Measurements from ENCODE around the gene ASPHD2. TPM values are rescaled to one million over a fixed set of nuclear protein-coding genes. Genes with fewer than 3 reads are reported as not detected.

Gene ASPHD2
- polyA plus RNA-seq, 3 donors: 3.4 to 4.0 (median 3.7) TPM

DNA sequence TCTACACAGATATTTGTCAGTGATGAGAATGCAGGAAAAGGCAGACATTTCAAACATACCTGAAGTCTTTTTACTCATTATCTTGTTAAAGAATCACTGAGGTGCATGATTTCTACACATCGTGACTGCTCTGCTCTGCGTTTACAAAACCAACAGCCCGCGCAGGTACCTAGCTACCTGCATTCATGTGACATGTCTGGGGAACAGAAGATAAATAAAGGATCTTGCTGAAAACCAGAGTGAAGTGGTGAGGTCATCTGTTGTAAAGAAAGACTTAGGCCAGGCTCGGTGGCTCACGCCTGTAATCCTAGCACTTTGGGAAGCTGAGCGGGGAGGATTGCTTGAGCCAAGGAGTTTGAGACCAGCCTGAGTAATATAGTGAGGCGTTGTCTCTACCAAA, 15.7 kb downstream of the ASPHD2 start:
- no peak for DNase-seq (ENCODE audit: low read depth in 3 of 3, low spot score in 2 of 3)

DNA sequence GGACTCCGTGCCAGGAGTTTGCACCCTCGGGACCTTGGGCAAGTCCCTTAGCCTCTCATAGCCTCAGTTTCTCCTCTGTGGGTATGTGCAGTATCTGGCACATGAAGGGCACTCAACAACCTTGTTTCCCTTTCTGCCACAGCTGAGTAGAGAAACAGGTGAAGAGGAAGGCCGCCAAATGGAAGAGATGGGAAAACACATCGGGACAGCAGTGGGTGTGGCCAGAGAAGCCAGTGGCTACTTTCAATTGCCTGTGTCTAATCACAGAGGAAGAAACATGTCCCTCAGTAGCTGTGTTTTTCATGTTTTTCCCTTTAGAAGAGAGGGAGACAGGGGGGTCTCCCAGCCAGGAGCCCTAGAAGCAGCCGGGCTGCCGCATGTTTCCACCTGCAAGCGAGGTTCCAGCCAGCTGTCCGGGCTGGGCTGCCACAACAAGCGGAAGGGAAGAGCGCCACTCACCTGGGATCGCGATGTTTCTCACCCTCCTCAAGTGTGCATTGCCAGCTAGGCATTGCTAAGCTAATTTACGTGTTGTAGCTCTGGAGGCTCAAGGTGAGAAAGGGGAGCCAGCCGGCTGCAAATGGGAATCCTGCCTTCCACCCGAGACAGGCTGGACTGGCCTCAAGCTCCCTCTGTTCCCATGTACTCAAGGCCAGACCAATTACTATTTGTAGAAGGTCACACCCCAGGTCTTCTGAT, 16.7 kb downstream of the ASPHD2 start:
- DNase-seq (ENCODE audit: low read depth in 3 of 3, low spot score in 2 of 3): no peak

DNA sequence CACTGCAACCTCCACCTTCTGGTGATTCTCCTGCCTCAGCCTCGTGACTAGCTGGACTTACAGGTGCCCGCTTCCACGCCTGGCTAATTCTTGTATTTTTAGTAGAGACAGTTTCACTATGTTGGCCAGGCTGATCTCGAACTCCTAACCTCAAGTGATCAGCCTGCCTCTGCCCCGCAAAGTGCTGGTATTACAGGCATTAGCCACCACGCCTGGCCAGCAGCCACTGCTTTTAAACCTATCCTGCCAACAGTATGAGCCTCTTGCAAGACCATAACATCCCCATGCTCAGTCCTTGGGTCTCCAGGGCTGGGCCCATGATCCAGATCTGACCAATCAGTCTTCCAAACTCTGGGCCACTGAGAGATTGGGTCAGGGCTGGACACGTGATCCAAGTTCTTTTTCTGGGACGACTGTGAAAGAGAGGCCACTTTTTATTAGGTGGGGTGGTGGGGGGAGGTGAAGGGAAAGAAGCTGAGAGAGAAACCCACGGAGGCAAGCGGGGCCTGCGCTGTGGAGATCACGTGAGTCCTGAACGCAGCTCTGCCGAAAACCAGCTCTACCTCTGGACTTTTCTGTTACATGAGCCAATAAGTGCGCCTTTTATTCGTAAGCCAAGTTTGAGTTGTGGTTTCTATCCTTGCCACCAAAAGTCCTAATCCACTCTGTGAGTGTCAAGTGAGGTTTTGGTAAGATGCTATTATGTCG, 17.9 kb downstream of the ASPHD2 start:
- no peak for DNase-seq (ENCODE audit: low read depth in 3 of 3, low spot score in 2 of 3)

DNA sequence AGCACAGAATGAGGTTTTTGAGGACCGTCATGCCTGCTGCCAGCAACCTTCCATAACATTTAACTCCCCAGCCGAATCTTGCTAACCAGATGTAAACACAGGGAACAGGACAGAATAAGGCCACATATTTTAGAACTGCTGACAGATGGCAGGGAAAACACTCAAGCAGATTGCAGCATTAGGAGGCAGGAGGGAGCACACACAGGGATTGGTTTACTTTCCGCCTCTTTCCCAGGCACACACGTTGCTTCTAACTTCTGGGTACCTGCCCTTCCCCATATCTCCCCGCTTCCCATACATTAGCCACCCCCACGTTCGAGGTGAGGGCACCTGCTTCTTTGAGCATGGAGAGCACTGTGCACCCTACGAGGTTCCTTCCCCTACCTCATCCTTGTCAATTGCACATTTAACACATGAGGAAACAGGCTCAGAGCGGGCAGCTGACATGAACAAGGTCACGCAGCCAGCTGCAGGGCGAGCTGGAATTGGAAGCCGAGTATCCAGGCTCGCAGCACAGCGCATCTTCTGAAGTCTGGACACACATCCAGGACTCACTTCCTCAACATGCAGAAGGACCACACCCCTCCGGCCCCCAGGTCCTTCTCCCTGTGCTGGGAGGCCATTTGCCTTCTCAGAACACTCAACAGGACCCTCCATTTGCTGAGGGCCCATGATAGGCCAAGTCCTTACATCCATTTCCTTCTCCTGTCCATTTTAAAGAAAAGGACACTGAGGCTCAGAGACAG, 18.7 kb downstream of the ASPHD2 start:
- DNase-seq (ENCODE audit: low read depth in 3 of 3, low spot score in 2 of 3): no peak

DNA sequence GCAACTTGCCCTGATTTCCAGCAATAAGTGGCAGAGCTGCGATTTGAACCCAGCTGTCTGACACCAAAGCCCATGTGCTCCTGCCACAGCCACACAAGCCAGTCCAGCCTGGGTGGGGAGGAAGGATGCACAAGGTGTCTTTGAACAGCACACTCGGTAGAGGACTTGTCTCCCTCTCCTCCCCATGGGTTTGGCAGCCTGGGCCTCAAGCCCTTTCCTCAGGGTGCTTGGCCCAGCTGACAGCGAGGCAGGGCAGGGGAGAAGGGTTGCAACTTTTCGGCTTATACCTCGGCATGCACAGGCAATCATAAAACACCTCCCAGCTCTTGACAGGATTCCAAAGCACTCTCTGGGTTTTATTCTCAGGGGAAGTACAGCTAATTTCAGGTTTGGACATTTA, 19.3 kb downstream of the ASPHD2 start:
- no peak for DNase-seq (ENCODE audit: low read depth in 3 of 3, low spot score in 2 of 3)

DNA sequence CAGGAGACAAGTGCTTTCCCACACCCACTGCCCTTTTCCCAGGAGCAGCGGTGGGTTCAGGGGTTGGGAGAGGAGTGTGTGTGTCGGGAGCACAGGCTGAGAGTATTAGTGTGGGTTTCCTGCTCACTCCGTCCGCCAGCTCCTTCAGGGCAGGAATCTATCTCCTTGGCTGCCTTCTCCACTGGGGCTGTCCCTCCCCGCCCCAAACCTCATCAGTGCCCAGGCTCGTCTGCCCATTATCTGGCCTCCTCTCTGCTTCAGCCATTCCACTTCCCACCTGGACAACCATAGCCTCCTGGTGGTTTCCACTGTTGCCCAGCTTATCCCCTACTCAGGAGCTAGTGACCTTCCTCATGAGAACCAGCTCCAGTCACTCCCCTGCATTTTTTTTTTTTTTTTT, 19.9 kb downstream of the ASPHD2 start:
- no peak for DNase-seq (ENCODE audit: low read depth in 3 of 3, low spot score in 2 of 3)

DNA sequence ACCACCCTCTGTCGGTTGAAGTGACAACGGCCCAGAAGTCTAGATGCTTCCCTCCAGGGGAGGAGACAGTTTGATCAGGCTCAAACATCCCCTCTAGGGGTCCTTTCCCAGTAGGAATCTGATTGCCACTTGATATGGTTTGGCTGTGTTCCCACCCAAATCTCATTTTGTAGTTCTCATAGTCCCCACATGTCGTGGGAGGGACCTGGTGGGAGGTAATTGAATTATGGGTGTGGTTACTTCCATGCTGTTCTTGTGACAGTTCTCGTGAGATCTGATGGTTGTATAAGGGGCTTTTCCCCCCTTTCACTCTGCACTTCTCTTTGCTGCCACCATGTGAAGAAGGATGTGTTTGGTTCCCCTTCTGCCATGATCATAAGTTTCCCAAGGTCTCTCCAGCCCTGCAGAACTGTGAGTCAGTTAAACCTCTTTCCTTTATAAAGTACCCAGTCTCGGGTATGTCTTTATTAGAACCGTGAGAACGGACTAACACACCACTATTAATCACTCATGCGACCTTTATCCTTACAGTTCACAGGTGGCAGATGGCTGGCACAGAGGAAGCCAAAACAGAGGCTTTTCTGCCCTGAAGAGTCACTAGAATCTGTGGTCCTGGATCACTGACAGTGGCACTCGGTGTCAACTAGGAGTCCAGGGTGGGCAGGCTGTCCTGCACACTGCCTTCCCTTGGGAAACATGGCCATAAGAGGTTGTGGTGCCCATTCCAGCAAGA, 21.6 kb downstream of the ASPHD2 start:
- no peak for DNase-seq (ENCODE audit: low read depth in 3 of 3, low spot score in 2 of 3)

DNA sequence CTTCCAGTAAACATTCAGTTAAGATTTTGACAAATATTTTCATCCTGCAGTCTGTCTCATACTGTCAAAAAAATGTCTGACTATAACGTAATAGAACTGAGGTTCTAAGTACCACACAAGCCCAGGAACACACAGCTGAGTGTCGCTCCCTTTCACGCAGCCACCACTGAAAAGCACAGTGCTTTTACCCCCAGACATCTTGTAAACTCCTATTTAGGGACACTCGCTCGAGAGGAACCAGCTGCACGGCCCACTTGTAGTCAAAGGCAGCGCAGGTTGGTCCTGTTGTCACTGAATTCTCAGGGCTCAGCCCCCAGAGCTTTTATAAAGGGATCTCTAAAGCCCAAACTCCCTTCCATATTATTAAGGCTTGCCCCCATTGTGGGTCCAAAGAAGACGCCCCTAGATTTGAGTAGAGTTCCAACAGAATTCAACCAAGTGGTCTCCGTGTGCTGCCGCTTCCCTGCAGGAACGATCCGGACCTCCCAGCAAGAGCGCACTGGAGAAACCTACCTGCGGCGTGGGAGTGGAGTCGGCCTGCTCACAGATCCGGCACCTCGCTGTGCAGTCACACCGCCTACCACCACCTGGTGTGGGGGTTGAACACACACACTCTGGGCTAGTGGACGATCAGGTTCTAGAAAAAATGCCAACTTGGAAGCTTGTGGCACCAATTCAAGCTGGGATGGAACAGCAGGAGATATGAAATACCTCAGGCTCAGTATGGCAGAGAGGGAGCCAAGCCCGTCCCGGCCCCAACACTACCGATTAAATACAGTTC, 23.4 kb downstream of the ASPHD2 start:
- no peak for DNase-seq (ENCODE audit: low read depth in 3 of 3, low spot score in 2 of 3)

DNA sequence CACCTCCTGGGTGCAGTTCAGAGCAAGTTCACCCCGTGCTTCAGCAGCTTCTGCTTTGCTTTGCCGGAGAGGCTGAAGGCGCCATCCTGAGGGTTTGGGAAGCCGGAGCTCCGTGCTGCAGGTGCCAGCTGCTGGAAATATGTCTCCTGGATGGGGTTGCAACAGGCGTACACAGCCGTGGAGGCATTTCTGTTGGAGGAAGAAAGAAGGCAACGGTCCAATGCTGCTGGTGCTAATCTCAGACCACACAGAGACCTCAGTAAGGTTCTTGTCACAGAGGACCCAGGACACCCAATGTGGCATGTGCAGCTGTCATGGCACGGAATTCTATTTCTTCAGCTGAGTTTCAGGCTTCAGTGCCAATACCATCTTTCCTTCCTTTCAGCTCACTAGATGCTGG, 24.2 kb downstream of the ASPHD2 start:
- DNase-seq (ENCODE audit: low read depth in 3 of 3, low spot score in 2 of 3): no peak

DNA sequence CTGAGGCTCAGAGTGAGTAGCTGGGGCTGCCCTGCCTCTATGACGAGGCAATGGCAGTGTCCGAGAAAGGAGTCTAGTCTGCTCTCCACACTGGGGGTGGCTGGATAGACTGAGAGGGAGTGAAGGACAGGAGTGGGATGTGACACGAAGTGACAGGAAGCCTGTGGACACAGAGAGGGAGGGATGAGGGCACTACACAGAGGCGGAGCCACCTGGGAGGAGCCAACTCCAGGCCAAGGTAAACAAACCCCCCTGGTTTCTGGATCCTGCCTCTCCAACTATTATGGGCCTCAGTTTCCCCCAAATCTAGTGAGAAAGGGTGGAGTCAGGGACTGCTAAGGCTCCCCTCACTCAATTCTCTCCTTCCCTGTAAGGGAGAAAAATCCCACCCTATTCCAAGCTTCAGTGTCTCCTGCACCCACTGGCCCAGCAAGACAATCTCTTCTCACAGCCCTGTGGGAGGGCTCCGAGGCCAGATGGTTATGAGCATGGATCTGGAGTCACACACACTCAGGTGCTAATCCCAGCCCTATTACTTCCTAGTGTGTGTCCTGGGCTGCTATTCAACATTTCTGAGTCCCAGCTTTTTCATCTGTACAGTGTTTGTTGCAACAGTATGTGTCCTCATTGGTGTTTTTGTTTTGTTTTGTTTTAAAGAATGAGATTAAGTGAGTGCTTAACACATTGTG, 24.9 kb downstream of the ASPHD2 start:
- no peak for DNase-seq (ENCODE audit: low read depth in 3 of 3, low spot score in 2 of 3)

DNA sequence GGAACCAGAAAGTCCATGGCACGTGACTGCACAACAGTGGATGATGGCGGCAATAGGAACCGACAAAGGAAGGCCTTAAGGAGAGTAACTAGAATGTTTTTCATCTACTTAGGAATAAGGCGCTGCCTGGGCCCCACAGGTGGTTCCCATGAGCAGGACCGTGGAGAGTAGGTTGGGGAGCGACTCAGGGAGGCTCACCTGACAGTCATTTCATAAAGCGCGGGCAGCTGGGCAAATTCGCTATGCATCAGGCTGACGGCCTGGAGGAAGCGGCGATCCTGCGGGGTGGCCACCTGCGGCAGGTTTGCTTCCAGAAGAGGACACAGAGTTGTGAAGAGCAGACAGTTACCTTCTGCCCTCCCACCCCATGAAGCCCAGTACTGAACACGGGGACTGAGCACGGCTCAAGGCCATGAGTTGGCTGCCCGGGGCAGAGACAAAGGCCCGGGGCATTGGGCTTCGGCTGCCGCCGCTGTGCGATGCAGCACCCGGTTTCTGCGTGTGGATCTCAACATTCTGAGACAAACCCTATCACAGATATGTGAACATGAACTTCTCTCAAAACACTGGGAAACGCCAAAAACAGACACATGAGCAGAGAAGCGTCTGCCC, 28.7 kb downstream of the ASPHD2 start:
- DNase-seq (ENCODE audit: low read depth in 3 of 3, low spot score in 2 of 3): no peak

DNA sequence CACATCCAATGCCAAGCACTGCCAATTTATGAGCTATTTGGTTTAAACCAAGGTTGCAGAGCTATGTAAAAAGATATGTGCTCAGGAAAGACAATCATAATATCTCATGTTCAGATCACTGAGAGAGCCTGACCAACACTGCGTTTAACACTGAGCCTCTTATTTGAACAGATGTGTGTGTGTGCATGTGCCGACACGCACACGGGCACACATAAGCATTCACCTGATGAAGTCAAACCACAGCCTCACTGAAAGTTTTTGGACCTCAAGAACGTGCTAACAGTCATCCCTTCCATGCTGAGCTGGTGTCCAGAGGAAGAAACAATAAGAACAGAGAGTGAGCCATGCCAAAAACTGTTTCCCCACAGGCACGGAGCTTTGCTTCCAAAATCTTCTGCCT, 31.1 kb downstream of the ASPHD2 start:
- DNase-seq (ENCODE audit: low read depth in 3 of 3, low spot score in 2 of 3): no peak

DNA sequence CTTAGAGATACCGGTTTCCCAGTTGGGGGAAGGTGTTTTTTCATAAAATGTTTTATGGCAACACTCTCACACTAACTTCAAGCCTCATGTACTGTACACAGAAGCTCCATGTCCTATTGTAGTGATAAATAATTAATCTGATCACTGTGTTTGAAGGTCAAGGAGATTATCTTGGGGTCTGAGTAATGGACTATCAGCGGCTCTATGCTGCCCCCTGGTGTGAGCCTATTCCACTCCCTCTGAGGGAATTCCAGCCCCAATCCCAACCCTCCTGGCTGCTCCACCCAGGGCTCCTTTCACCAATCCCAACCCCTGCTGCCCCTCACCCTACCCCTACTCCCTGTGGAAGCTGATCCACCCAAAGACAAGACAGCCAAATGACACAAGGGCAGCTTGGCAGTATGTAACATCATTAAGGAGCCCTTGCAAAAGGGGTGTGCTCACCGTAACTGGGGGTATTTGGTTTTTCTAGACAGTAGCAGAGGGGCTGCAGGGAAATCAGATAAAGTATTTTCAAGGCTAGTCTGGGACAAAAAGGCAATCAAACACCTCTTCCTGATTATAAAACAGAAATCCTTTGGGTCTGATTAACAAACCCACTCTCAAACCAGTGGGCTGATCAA, 32.2 kb downstream of the ASPHD2 start:
- DNase-seq (ENCODE audit: low read depth in 3 of 3, low spot score in 2 of 3): peak in 1 of 3 donors; percentile 15

DNA sequence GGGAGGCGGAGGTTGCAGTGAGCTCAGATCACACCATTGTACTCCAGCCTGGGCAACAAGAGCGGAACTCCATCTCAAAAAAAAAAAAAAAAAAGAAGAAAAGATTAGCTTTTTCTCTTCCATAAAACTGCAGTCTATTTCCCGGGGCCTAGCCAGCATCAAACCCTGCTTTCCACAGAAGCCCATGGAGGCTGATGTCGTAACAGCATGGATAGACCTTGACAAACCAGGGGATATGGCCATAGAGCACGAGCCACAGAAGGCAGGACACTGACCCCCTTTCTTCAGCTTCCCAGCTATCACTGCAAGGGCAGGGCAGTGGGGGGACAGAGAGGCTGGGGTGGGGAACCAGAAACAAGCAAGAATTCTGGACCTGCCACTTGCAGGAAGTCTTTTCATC, 33.0 kb downstream of the ASPHD2 start:
- DNase-seq (ENCODE audit: low read depth in 3 of 3, low spot score in 2 of 3): no peak

DNA sequence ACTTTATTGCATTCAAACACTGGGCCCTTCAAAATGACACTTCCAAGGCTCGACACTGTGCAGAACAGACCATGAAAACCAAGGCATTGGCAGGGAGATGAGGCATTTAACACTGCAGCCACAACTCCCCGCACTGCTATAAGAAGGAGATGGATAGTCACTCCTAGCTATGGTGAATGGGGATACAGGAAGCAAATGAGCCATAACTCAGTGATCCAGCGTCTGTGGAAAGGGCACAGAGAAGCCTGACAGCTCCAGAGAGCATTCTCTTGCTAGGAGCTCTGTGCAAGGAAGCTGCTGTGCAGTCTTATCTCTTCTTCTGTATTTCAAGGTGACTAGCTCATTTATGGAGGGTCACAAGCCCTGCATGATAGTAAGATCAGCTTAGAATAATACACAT, 33.6 kb downstream of the ASPHD2 start:
- no peak for DNase-seq (ENCODE audit: low read depth in 3 of 3, low spot score in 2 of 3)

DNA sequence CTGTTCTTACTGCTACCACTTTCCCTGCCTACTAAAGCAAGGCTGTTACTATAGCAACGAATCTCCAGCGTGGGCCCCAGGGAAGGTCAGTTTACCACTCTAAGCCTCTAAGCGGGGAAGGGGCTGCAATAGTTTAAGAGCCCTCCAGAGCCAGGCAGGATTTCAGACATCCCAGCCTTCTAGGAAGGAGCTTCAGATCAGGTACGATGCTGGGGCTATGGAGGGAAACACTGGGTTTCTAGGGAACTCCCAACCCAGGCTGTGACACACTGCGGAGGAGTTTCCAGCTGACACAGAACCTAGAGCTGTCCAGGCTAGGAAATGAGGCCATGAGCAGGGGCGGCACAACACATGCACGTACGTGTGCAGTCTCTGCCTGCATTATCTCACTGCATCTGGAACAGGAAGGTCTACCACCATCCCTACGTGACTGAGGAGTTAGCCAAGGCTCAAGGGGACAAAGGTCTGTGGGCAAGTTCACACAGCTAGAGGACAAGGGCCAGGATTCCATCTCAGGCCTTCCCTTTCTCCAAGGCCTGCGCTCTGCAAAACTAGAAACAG, 34.1 kb downstream of the ASPHD2 start:
- peak; percentile 41 to 54 (median 42) for DNase-seq (ENCODE audit: low read depth in 3 of 3, low spot score in 2 of 3)

DNA sequence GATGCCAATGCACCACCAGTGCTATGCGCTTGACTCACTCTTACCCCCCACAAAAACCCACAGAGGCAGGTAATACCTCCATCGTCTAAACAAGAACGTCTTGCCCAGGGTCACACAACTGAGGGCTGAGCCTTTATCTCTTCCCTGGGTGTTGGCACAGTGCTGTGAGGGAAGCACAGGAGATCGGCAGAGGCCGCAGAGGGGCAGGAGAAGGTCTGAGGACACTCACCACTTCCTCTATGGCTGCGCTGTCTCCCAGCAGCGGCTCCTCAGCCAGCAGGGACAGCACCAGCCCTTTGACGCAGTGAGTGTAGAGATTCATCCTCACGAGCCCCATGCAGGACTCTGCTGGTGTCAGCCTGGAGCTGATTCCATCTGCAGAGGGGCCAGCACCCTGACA, 34.6 kb downstream of the ASPHD2 start:
- DNase-seq (ENCODE audit: low read depth in 3 of 3, low spot score in 2 of 3): no peak

DNA sequence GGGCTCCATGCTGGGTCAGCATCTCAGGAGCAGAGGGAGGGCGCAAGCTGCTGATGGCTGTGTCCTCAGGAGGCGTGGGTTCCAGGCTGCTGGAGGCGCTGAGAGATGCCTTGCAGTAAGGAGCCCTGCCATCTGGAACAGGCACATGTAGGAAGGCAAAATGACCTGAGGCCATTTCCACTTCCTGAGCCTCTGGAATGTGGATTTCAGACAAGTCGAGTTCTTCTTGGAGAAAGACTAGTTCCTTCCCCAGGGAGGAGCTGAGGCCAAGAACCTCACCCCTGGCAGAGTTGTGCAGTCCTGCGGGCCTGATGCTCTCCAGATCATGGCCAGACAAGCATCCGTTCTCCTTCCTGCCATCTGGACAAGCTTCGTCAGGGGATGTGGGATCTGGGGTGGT, 35.3 kb downstream of the ASPHD2 start:
- no peak for DNase-seq (ENCODE audit: low read depth in 3 of 3, low spot score in 2 of 3)

DNA sequence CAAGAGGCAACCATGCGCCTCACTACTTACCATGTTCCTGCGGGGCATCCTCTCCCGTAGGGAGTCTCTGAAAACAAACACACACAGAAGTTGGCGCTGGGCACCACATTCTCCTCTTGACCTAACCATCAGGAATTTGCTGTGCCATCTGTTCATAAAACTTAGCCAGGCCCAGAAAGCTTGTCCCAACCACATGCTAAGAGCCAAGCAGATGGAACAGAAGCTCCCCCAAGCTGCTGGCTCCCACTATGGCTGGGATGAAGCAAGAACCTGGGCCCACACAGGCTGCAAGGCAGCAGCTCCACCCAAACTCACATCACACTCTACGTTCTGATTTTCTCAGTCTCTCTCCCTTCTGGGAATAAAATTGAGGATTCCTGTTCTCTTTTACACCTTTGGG, 37.1 kb downstream of the ASPHD2 start:
- DNase-seq (ENCODE audit: low read depth in 3 of 3, low spot score in 2 of 3): no peak
